Measurements from ENCODE around the gene MLF2.

Gene MLF2, protein sequence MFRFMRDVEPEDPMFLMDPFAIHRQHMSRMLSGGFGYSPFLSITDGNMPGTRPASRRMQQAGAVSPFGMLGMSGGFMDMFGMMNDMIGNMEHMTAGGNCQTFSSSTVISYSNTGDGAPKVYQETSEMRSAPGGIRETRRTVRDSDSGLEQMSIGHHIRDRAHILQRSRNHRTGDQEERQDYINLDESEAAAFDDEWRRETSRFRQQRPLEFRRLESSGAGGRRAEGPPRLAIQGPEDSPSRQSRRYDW

DNA sequence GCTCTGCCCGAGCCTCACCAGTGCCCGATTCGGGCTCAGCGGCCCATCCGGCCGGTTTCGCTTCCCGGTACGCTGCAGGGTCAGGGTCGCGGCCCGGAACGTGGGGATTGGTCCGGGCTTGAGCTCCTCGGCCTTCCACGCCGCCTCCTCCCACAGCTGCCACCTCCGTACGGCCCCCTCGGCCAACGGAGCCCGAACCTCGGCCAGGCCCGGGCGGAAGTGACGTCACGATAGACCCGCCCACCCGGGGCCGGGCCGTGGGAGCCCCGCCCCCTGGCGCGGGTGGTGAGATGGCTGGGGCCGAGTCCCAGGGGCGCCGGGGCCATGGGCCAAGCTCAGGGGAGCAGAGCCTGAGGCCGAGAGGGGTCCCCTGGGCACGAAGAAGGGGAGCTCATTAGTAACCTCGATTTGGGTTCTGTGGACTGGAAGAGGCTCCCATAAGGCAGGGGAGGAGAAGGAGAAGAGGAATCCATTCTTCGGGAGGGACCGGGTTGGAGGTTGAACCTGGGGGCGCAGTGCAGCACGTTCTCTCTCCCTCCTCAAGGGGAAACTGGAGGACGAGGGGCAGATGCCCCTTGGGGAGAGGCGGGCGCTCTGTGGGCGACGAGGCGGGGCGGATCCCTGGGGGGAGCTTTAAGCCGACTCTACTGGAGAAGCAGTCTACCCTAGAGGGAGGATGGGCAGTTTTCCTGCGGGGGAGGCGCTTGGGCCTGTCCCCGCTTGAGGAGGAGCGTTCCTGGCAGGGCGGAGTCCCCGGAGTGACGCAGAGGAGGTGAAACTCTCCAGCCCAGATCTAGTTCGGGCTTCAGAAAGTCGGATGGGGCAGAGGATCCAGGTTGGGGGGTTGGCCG is at the start of gene MLF2:
Gene MLF2, minus strand, starts transcription at position 221 of the 851 bp plus-strand sequence. CDS start 807 bp downstream, outside the sequence.
- peak; percentile 99 for DNase-seq

DNA sequence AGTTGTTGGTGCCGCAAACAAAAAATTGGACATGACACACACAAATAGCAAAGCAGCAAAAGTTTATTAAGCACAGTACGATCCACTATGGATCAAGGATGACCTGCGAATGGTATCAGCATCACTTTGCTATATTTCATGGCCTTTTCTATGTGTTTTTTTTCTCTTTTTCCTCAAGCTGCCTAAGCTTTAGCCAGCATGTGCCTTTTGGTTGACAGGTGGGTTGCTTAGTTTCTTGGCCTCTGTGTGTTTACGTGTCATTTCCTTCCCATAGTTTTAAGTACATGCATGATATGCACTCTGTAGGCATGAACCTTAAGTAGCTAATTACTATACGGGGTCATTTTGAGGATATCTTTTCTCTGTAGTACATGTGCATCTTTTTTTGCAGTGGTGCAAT is 46.2 kb upstream of the MLF2 start:
- DNase-seq = no peak

DNA sequence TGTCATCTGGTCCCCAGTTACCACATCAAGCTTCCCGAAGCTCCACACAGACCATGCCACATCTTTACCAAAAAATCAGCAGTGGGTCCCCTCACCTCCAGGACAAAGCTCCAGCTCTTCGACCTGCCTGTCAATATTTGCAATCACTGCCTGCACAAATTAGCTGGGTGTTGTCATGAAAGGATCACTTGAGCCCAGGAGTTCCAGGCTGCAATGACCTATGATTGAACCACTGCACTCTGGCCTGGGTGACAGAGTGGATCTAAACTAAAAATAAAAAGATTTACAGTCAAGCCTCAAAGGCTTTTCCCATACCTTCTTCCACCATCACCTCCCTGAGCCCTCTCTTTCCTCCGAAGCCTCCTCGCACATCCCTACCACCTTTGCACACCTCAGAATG is 43.6 kb upstream of the MLF2 start:
- DNase-seq = no peak

DNA sequence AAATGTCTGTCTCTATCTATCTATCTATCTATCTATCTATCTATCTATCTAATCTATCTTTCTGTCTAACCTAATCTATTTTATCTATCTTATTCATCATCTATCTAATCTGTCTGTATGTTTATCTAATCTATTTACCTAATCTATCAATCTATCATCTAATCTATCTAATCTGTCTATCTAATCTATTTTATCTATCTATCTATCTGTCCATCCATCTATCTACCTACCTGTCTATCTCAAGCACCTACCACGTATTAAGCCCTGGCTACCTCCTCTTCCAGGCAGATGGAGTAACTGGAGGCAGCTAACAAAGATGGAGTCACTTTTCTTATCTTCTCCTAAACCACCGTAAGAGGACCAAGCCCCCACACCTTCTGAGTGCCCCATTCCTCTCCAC is 42.1 kb upstream of the MLF2 start:
- no peak for DNase-seq

DNA sequence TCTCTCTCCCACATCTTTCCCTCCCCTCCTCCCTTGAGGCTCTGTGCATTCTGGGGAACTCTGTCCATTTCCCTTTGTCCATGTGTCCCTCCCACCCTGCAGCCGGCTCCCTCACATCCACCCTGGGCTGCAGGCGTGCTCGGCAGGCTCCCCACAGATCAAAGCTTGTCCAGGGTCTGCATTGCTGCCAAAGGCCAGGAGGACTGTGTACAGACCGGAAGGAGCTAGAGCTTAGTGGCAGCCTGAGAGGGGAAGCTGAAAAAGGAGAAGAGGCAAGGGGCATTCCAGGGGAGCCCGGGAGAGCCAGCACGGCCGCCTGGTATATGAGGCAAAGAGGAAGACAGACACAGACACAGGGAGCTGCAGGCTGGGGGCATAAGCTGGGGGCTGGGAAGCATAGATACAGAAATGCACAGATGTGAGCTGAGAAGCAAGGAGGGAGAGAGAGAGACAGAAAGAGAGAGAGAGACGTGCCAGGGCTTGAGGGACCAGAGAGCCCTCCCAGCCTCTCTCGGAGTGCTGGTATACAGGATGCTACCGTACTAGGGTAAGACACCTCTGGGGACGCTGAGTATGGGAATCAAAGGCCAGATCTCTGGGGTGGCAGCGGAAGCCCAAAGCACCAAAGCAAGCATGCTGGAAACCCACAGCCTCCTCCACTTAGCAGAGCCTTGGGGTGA is 39.7 kb upstream of the MLF2 start:
- peak; percentile 53 for DNase-seq

DNA sequence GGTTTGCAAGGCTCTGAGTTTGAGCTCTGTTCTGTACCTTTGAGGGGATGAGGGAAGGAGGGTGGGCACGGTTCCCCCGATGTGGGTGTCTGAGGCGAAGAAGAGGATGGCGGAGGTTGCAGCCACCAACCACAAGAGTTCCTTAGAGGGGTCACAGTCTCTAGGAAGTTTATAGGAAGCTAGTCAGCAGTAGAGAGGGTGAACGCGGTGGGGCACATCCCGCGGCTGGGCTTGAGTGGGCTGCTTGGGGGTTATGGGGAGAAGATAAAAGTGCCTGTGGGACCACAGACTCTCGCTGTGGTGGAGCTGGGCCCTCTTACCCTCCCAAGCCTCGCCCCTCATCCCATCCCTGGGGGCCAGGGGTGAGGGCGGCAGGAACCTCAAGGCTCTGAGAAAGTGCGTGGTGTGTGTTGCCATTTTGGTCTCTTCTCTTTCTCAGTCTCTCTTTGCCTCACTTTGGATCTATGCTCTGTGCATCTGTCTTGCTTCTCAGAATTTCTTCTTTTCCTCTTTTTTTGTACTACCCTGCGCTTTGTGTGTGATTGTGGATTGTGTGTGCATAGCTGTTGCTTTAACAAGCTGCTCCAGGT is 39.1 kb upstream of the MLF2 start:
- DNase-seq = no peak

DNA sequence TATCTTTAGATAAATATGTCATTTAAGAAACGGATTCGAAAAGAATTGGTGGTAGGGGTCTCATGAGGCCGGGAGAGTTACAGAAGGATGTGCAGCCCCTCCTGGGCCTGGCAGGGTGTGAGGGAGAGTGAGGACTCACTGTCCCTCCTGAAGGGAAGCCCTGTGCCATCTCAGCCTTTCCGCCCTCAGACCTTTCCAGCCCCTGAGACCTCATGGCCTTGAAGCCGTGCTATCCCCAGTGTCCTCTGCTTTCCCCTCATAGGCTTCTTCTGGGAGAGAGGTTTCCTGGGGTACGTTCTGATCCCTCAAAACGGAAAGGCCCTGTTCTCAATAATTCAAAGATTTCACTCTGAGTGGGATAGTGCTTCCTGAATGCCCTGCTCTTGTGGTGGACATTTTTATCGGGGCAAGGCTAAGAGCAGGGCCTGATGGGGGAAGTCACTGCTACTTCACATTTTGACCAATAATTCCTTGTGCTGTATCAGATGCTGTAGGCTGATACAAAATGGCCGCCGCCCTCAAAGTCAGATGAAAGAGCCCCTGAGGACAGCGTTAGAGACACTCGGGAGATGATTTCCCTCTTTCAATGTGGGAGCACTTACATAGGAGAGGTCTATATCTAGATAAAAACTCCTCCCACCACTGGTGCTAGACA is 37.7 kb upstream of the MLF2 start:
- peak; percentile 55 for DNase-seq

DNA sequence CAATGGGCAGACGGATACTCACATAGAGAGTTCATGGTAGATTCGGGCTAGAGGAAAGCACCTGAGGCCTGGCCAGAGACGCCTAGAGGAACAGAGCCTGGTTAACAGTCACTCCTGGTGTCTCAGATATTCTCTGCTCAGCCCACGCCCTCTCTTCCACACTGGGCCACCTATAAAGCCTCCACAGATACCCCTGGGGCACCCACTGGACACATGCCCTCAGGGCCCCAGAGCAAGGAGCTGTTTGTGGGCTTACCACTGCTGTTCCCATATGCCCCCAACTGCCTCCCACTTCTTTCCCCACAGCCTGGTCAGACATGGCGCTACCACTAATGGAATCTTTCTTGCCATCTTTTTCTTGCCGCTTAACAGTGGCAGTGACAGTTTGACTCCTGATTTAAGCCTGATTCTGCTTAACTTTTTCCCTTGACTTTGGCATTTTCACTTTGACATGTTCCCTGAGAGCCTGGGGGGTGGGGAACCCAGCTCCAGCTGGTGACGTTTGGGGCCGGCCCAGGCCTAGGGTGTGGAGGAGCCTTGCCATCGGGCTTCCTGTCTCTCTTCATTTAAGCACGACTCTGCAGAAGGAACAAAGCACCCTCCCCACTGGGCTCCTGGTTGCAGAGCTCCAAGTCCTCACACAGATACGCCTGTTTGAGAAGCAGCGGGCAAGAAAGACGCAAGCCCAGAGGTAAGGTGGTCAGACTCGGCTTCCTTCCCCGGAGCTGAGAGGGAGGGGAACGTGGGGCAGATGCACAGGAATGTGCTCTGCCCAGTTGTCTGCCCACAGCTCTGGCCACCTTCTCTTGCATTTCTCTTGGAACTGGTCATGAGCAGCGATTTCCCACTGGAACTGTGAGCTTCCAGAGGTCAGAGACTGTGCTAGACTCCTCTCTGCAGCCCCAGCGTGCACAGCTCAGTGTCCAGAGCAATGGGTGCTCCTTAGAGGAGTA is 36.3 kb upstream of the MLF2 start, which contains the start of gene CD4:
Gene CD4, plus strand, starts transcription at position 557 of the 953 bp plus-strand sequence. CDS start 10,611 bp downstream, outside the sequence.
- peak; percentile 77 for DNase-seq

DNA sequence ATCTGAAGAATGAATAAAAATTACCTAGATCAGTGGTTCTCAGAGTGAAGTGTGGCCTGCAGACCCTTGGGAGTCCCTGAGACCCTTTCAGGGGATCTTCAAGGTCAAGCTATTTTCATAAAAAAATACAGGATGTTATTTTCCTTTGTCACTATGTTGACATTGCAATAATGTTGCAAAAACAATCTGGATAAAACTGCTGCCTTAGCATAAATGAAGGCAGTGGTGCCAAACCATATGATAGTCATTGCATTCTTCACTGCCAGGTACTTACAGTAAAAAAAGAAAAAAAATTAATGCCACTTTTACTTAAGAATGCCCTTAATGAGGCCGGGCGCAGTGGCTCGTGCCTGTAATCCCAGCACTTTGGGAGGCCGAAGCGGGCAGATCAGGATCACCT is 34.4 kb upstream of the MLF2 start:
- no peak for DNase-seq

DNA sequence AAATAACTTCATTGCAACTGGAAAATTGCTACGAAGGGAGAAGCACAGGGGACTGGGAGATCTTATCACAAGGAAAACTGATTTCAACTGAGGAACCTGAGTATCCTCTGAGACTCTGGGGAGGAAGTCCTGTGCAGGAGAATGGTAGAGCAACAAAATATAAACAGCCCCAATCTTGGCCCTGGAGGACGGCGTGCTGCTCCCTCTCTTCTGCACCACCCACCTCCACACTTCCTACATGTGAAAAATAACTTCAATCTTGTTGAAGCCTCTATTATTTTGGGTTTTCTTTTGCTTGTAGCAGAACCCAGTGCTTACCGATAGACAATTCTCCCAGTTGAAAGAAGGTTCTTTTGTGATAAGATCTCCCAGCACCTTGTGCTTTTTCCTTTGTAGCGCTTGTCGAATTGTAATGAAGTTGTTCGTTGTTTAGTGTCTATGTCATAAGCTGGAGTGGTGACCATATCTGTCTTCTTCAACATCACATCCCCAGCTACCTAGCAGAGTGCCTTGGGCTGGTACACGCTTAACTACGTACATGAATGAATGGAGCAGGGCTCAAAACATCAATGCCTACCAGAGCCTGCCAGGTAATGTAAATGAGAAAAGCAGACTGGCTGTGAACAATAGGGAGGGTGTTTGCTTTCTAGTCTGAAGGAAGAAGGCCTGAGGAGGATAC is 33.6 kb upstream of the MLF2 start:
- DNase-seq = peak; percentile 44

DNA sequence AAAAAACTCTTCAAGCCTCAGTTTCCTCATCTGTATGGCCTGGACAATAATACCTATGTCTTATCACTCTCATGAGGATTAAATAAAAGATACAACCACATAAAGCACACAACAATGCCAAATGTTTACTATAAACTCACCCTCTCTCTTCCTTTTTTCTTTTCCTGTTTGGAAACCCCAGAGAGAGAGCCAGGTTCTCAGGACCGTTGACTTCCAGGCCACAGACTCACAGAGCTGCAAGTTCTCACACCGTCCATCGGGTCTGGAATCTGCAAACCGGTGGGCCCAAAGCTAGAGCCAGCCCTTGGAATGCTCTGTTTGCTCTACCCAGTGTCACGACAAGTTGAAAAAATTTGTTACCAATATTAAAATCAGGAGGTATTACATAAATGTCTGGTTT is 31.8 kb upstream of the MLF2 start:
- DNase-seq = no peak

DNA sequence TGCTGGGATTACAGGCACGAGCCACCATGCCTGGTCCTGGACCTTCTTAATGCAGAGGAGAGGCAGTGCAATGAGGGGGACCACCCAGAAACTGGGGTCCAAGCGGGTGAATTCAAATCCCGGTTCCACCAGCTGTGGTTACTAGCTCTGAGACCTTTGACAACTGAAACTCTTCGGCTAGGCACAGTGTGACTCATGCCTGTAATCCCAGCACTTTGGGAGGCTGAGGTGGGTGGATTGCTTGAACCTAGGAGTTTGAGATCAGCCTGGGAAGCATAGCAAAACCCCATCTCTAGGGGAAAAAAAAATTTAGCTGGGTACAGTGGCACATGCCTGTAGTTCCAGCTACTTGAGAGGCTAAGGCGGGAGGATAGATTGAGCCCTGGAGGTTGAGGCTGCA is 31.4 kb upstream of the MLF2 start:
- DNase-seq = no peak

DNA sequence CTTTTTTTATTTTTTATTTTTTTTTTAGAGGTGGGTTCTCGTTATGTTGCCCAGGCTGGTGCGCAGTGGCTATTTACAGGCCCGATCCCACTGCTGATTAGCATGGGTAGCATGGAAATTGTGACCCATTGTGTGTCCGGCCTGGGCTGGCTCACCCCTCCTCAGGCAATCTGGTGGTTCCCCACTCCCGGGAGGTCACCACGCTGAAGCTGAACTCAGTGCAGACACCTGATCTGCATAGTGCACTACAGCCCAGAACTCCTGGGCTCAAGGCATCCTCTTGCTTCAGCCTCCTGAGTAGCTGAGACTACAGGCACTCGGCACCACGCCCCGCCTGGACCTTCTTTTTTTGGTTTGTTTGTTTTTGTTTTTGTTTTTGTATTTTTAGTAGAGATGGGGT is 30.9 kb upstream of the MLF2 start:
- no peak for DNase-seq

DNA sequence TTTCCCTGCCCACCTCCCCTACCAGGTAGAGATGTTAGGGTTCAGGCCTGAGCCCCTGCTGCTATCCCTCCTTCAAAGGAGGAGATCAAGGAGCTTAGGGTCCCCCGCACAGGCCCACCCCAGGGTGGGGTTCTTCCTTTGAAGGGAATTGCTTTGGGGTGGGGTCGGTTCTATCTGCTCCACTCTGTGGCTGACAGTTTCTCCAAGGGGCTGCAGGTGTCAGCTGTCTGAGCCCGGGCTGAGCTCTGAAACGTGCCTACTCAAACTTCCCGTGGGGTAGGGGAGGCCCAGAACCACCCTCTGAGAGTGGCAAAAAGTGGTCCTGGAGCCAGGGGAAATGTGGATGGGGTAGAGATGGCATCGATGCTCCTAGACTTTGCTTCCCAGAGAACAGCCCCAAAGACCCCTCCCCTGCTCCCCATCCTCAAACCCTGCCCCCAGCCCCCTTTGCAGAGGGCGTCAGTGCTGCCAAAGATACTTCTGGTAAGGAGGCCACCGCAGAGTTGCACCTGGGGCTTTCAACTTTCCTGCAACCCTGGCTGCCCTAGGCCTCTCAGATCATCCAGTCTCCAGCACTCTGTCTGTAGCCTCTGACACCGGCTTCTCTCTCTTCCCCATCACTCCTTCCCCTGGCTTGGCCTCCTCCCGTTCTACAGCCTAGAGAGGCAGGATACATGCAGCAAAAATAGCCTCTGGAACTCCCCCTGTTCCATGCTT is 30.1 kb upstream of the MLF2 start:
- DNase-seq = no peak

DNA sequence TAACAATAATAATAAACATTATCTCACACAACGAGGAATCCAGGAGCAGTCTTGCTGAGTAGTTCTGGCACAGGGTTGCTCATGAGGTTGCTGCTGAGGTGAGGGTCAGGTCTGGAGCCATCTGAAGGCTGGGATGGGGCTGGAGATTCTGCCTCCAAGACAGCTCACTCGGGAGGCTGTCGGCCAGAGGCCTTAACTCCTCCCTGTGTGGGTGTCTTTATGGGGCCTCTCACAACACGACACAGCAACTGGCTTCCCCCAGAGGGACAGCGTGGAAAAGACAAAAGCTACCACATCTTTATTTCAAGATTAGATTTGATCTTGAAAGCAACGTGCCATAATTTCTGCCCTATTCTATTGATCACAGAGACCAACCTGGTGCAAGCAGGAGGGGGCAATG is 29.2 kb upstream of the MLF2 start:
- no peak for DNase-seq

DNA sequence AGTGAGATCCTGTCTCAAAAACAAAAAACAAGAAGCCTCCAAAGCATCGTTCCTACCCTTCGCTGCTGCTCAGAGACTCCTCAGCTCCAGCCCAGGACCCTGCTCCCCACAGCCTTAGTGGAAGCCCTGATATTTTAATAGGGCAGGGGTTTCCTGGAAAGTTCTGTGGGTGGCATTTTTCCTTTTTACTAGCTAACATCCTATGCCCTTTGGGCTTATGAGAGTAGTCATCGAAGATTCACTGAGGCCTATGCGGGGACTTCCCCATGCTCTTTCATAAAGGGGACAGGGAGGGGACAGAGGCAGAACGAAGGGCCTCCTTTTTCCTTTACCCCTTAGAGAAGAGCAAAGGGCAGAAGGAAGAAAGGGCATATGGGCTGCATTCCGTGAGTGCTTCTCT is 27.6 kb upstream of the MLF2 start:
- no peak for DNase-seq

DNA sequence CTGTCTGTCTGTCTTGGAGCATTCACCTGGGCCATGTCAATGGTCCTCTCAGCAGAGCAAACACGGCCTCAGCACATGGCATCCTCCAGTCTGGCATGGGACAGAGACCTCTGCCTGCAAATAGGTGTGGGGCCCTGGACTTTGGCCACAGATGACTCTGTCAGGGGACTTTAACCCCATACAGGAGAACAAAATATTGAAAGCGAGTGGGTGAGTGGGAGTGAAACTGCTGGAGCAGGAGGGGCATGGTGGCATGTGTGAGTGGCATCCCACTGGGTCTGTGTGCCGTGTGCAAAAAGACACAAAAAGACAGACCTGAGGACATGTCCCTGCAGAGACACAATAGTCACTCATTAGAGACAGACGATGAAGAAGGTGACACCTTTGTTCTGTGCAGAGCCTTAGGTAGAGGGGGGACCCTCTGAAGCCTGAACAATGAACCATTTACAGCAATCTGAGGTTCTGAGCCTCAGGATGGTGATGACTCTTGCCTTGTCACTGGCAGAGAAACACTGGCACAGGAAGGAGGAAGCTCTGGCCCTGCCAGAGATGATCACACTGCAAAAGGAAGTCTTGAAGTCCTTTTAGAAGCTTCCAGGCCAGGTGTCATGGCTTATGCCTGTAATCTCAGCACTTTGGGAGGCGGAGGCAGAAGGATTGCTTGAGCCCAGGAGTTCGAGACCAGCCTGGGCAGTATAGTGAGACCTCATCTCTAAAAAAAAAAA is 26.9 kb upstream of the MLF2 start:
- no peak for DNase-seq

DNA sequence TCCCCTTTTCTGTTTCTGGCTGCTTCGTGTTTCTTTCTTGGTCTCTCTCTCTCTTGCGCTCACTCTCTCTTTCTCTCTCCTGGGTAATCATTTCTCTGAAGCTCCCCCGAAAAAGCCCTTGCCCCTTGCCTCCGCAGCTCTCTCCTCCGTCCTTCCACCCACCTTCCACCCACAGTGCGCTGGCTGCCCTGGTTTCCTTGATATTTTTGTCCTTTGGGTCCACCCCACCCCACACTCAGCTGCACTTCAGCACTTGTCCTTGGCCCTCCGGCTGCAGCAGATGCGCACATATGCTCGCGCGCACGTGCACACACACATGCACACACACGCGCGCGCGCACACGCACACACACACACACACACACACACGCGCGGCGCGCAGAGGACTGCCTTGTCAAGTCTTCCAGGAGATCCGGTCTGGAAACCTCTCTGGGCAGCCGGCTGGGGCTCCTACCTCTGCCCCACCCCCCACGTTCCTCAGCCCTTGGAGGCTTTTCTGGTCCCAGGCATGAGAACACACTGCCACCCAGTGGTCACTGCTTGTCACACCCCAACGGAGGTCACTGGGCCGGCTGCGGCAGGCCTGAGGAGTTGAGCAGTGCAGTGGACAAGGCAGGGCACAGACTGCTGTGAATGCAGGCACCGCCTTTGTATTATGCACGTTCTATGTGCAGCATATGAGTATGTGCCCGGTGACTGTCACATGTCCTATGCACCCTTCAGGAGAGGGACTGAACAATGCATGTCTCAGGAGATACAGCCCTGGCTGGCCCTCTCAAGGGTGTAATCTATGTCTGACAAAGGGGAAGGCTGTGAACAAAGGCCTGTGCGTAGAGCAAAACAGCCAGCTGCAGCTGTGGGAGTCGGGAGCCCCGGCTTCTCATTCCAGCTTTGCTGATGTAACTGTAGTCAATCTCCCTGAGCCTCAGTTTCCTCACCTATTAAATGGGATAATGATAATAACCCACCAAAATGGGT is 25.9 kb upstream of the MLF2 start:
- DNase-seq = peak; percentile 90
